PFSK-1 (cell line): ENCODE data around the gene ZNF655.

ENCODE experiments used
- FOXP2 ChIP-seq: optimal IDR thresholded peaks from 2 replicates; pipeline ENCODE3; 2011; ENCODE audit warnings: borderline replicate concordance, control low read depth, inconsistent platforms; ENCODE audit not compliant: insufficient read depth; ENCODE audit errors: extremely low read length, extremely low read depth
- POLR2AphosphoS5 ChIP-seq: IDR thresholded peaks from 2 replicates; pipeline ENCODE4 v1.6.1; 2012; ENCODE audit warnings: low read depth, mild to moderate bottlenecking, control low read depth, low read length, moderate library complexity
- SIN3A ChIP-seq: IDR thresholded peaks from 2 replicates; pipeline ENCODE4 v1.6.1; 2012; ENCODE audit warnings: mild to moderate bottlenecking, low read length, moderate library complexity, borderline replicate concordance; ENCODE audit not compliant: insufficient read depth
- TAF1 ChIP-seq: IDR thresholded peaks from 2 replicates; pipeline ENCODE4 v1.6.1; 2012; ENCODE audit warnings: low read length, control low read depth, borderline replicate concordance; ENCODE audit not compliant: insufficient read depth
- TF ChIP-seq, protein P1 (sequence below), 2 experiments: IDR thresholded peaks; 2 replicates each; pipeline versions ENCODE4 v1.6.1 to v1.8.0; 2011 to 2012; ENCODE audit warnings: low read depth in 2 of 2, low read length in 2 of 2, control low read depth in 1 of 2, inconsistent platforms in 1 of 2, mild to moderate bottlenecking in 1 of 2, moderate library complexity in 1 of 2; ENCODE audit not compliant: insufficient read depth in 1 of 2

ZNF655 gene

DNA sequence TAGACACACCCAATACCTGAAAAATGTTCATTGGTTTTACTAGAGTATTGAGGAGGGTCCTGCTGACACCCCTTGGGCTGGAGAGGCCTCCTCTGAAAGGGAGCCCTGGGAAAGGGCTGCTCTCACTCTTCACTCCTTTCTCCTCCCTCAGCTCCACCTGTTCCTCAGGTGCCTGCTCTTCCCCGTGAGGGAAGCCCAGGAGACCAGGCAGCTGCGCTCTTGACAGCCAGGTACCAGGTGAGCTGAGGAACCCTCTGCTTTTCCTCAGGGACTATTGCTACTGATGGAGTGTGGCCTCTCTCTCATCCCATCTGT is 3.3 kb downstream of the ZNF655 start:
- TF ChIP-seq POLR2AphosphoS5 (no peak), TAF1 (no peak), FOXP2 (no peak)
- TF ChIP-seq, protein P1, sequence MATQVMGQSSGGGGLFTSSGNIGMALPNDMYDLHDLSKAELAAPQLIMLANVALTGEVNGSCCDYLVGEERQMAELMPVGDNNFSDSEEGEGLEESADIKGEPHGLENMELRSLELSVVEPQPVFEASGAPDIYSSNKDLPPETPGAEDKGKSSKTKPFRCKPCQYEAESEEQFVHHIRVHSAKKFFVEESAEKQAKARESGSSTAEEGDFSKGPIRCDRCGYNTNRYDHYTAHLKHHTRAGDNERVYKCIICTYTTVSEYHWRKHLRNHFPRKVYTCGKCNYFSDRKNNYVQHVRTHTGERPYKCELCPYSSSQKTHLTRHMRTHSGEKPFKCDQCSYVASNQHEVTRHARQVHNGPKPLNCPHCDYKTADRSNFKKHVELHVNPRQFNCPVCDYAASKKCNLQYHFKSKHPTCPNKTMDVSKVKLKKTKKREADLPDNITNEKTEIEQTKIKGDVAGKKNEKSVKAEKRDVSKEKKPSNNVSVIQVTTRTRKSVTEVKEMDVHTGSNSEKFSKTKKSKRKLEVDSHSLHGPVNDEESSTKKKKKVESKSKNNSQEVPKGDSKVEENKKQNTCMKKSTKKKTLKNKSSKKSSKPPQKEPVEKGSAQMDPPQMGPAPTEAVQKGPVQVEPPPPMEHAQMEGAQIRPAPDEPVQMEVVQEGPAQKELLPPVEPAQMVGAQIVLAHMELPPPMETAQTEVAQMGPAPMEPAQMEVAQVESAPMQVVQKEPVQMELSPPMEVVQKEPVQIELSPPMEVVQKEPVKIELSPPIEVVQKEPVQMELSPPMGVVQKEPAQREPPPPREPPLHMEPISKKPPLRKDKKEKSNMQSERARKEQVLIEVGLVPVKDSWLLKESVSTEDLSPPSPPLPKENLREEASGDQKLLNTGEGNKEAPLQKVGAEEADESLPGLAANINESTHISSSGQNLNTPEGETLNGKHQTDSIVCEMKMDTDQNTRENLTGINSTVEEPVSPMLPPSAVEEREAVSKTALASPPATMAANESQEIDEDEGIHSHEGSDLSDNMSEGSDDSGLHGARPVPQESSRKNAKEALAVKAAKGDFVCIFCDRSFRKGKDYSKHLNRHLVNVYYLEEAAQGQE (IDR thresholded peaks at IDR 0.05; ENCODE audit: insufficient read depth in 1 of 2, low read depth in 2 of 2, low read length in 2 of 2) = no peak

DNA sequence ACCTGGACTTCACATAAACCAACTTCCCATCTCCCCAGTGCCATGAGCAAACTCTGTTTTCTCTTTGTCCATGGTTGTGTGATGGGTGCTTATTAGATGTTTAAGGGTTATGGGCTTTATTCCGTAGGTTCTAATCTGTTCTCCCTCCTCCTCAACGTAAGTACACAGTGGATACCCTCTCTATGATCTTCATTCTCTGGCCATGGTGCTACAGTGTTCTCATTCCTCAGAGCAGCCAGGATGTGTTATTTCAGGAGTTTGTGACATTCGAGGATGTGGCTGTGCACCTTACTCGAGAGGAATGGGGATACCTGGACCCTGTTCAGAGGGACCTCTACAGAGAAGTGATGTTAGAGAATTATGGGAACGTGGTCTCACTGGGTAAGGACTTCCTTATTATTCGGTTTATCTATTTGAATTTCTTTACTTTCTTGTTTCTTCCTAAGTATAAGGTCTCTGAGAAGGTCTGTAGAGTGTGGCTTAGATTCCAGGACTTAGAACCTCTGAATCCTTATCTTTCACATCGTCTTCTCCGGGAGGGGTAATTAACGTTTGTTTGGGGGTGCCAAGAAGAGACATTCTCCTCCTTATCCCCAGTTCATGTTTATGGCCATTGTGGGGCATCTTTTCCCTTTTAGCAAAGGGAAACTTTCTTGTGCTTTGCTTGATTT is 3.8 kb downstream of the ZNF655 start:
- no peak for TF ChIP-seq FOXP2
- no peak for TF ChIP-seq TAF1
- no peak for TF ChIP-seq SIN3A

DNA sequence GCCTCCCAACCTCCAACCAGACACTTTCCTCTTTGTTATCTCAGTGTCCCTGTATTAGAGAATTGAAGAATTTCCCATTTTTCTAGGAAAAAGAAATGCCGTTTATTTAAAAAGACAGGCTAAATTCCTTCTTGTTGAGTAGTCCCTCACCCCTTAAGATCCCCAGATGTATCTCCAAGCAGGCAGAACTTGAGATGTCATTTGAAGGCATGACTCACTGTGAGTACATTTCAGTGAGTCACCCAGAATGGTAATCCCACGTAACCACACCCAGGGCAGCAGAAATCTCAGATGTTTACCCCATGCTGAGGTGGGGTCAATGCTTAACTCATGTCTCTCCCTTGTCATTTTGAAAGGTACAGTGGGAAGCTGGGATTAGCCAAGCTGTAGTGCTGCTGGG is 4.4 kb downstream of the ZNF655 start:
- TF ChIP-seq, protein P1 (IDR thresholded peaks at IDR 0.05; ENCODE audit: insufficient read depth in 1 of 2, low read depth in 2 of 2, low read length in 2 of 2) = no peak
- TF ChIP-seq SIN3A (no peak), POLR2AphosphoS5 (no peak), TAF1 (no peak), FOXP2 (no peak)

DNA sequence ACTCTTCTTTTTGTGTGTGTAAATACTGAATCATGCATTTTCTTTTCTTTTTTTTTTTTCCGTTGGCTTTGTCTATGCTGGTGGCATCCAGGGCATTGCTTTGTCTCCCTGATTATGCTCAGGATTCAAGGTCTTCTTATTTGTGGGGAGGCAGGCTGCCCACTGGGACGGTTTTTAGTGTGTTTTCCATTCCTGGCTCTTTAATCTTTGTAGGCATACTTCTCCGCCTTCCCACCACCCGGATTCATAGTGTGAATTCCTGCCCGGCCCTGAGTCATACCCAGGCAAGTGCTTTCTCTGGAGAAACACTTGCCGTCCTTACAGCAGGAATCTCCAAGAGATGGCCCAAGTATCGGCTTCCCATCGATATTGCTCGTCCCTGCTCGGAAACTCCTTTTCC is 5.2 kb downstream of the ZNF655 start:
- TF ChIP-seq POLR2AphosphoS5 (no peak), TAF1 (no peak), FOXP2 (no peak)
- TF ChIP-seq, protein P1 (IDR thresholded peaks at IDR 0.05; ENCODE audit: insufficient read depth in 1 of 2, low read depth in 2 of 2, low read length in 2 of 2) = no peak

DNA sequence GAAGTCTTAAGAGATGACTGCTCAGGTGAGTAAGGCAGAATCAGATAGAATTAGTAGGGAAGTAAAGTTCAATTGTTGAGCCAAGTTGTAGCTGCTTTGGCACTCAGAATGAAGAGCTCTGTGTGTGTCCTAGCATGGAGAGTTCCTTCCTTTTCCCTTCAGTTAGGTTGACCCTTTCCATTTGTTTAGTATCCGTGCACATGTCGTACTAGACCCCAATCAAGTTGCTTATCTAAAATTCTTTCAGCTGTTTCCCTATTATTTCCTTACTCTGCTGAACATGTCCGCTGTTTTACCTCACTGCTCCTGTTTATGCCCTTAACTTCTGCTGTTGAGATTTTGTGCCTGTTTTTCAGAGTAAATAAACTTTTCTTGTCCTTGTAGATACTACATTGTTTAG is 13.3 kb downstream of the ZNF655 start:
- TF ChIP-seq TAF1 (no peak), POLR2AphosphoS5 (no peak), FOXP2 (no peak), SIN3A (no peak)
- TF ChIP-seq, protein P1 (IDR thresholded peaks at IDR 0.05; ENCODE audit: insufficient read depth in 1 of 2, low read depth in 2 of 2, low read length in 2 of 2) = no peak
